ENCODE data around the gene ZDHHC18. TPM values are rescaled to one million over a fixed set of nuclear protein-coding genes. Genes with fewer than 3 reads are reported as not detected.
A peak's percentile ranks its signal among the peaks of the same experiment; 100 is the strongest.

Gene ZDHHC18
- total RNA-seq, 6 experiments from 2014 or later: 9.6 to 16.9 (median 14.1) TPM

- no peak for TF ChIP-seq CTCF (IDR thresholded peaks at IDR 0.05)
- TF ChIP-seq POLR2A (IDR thresholded peaks at IDR 0.05): no peak
- Histone ChIP-seq H3K27ac (peak overlapping the region; percentile 41 to 100 (median 100)), H3K27me3 (no peaks in the 10 kb centered on the region), H3K4me1 (peaks cover 0 to 68% (median 33%) of the 10 kb centered on the region in 4 donors), H3K9me3 (no peaks in the 10 kb centered on the region), H3K4me3 (no peak overlapping the region), H3K36me3 (peaks cover 2 to 5% (median 4%) of the 10 kb centered on the region in 4 donors)
- intact Hi-C loops (cut with DNase I): loop anchor here in 1 of 2 donors (10.0 kb wide), 1 partner anchor 80 kb away; no protein-coding TSS in a partner anchor
- no peak for ATAC-seq
- no peak for DNase-seq
- 100% methylated on average over 1 of the region's 1 CpG for WGBS (ENCODE audit: insufficient coverage, low coverage, low lambda C conversion rate, missing lambda C conversion rate)
These were observed 41.6 kb upstream of the ZDHHC18 start for GRCh38 chr1:26784886-26785285.

GRCh38 chr1:26785611-26786436, 40.7 kb upstream of the ZDHHC18 start:
- Histone ChIP-seq H3K4me3 (no peak overlapping the region), H3K36me3 (no peaks in the 10 kb centered on the region), H3K27me3 (no peaks in the 10 kb centered on the region), H3K27ac (peak overlapping the region; percentile 97 to 100 (median 100)), H3K4me1 (peaks cover 0 to 62% (median 31%) of the 10 kb centered on the region in 4 donors), H3K9me3 (no peaks in the 10 kb centered on the region)
- TF ChIP-seq CTCF (IDR thresholded peaks at IDR 0.05) (no peak), POLR2A (IDR thresholded peaks at IDR 0.05) (no peak)
- peak in 1 of 4 donors; percentile 2 for ATAC-seq
- intact Hi-C loops (cut with DNase I): loop anchor here in 1 of 2 donors (10.0 kb wide), 1 partner anchor 81 kb away; no protein-coding TSS in a partner anchor
- no peak for DNase-seq
- WGBS (ENCODE audit: insufficient coverage, low coverage, low lambda C conversion rate, missing lambda C conversion rate): 59% methylated on average over 5 of the region's 5 CpGs

DNA sequence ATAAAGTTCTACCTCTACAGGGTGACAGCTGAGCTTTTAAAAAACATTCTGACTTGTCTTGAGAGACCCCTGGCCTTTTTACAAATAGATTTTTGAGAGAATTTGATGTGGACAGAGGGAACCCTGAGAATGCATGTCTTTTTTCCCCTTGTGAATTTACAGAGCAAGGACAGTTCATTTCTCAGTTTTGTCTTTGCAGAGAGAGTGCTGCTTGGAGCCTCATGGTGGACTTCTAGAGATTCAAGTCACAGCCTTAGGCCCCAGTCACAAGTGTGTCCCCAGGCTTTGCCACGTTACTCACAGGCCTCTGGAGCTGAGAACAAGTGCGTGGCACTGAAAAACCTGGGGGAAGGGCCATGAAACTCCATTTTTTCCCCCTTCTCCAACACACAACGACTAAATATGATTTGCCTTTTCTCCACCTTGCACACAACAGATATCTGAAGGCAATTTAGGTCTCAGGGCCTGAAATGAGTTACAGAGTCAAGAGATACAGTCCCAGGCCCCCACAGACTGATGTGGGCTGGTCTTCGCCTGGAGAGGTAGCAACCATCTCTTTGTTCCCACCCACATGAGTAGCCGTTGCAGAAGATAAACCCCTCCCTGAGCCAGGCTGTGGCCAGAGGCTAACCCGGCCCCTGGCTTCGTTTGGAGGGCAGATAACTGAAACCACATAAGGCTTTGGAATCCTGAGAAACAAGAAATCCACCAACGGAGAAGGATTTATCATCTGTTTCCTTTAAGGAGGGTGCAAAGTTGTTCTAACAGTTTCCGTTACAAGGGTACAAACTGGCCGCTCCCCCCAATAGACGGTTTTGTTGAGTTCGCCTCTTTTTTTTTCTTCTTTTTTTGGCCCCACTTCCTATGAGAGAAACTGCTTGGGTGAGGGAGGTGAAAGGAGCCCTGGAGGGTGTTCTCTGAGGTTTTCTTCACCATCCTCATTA, 39.8 kb upstream of the ZDHHC18 start:
- intact Hi-C loops (cut with DNase I): loop anchor here in 1 of 2 donors (10.0 kb wide), 1 partner anchor 82 kb away; no protein-coding TSS in a partner anchor
- Histone ChIP-seq H3K27ac (peak overlapping the region; percentile 97 to 100 (median 100)), H3K27me3 (no peaks in the 10 kb centered on the region), H3K4me1 (peaks cover 0 to 58% (median 30%) of the 10 kb centered on the region in 4 donors), H3K9me3 (no peaks in the 10 kb centered on the region), H3K4me3 (peak overlapping the region; percentile 65 to 84 (median 76)), H3K36me3 (no peaks in the 10 kb centered on the region)
- ATAC-seq: peak; percentile 38 to 63 (median 58)
- 3% methylated on average over 12 of the region's 12 CpGs for WGBS (ENCODE audit: insufficient coverage, low coverage, low lambda C conversion rate, missing lambda C conversion rate)
- peak; percentile 65 to 87 (median 82) for DNase-seq
- TF ChIP-seq CTCF (IDR thresholded peaks at IDR 0.05) (no peak), POLR2A (IDR thresholded peaks at IDR 0.05) (peak; percentile 80)

- intact Hi-C loops (cut with DNase I): loop anchor here in 1 of 2 donors (10.0 kb wide), 1 partner anchor 83 kb away; no protein-coding TSS in a partner anchor
- H3K4me1 ChIP-seq: peaks cover 0 to 52% (median 27%) of the 10 kb centered on the region in 4 donors
- H3K4me3 ChIP-seq: peak overlapping the region; percentile 65 to 84 (median 76)
- DNase-seq (no peak), ATAC-seq (peak; percentile 4 to 17 (median 12))
- no peaks in the 10 kb centered on the region for H3K36me3 ChIP-seq
- H3K27ac ChIP-seq: peak overlapping the region; percentile 97 to 100 (median 100)
- 0% methylated on average over 4 of the region's 11 CpGs for WGBS (ENCODE audit: insufficient coverage, low coverage, low lambda C conversion rate, missing lambda C conversion rate)
- TF ChIP-seq CTCF (IDR thresholded peaks at IDR 0.05): no peak
- TF ChIP-seq POLR2A (IDR thresholded peaks at IDR 0.05): no peak
- no peaks in the 10 kb centered on the region for H3K9me3 ChIP-seq
- H3K27me3 ChIP-seq: no peaks in the 10 kb centered on the region
These were observed 39.1 kb upstream of the ZDHHC18 start for GRCh38 chr1:26787381-26787705.
